Adrenal gland (tissue), 5 donors: ENCODE measurements around the gene TDRD1.

ENCODE experiments used
- CTCF ChIP-seq, 6 experiments: fragments of 450-650 bp in 4 of 6; fragments of 200-600 bp in 2 of 6; sonication (generic) in 1 of 6; IDR thresholded peaks; 1 replicate in 5 of 6; 2 replicates in 1 of 6; pipeline versions ENCODE4 v1.5.1 to v1.8.0; 2016 to 2021; ENCODE audit warnings: antibody characterized with exemption in 6 of 6, mild to moderate bottlenecking in 2 of 6, moderate library complexity in 1 of 6
- POLR2A ChIP-seq, 2 donors: fragments of 450-650 bp; IDR thresholded peaks; one replicate each; pipeline ENCODE4 v1.6.1; 2017; ENCODE audit warnings: antibody characterized with exemption in 2 of 2, mild to moderate bottlenecking in 2 of 2, moderate library complexity in 1 of 2
- donor health status: DM: no; HTN: no; CAD: no.

- TF ChIP-seq CTCF (IDR thresholded peaks at IDR 0.05) = no peak
- TF ChIP-seq POLR2A (IDR thresholded peaks at IDR 0.05) = no peak
Measured at GRCh38 chr10:114259824-114260223, 80.7 kb downstream of the TDRD1 start.
